LoVo (cell line): ENCODE results near the gene MRPL20.
"Not testable (repeated sequence)": the region's sequence is repeated elsewhere in the genome, so short reads cannot be mapped to it uniquely, and the experiment has no call there.

ENCODE experiments used
- DNase-seq: peaks from one replicate; pipeline ENCODE4 v3.0.0-alpha.2; 2016; ENCODE audit warnings: low spot score

The MRPL20 gene

DNA sequence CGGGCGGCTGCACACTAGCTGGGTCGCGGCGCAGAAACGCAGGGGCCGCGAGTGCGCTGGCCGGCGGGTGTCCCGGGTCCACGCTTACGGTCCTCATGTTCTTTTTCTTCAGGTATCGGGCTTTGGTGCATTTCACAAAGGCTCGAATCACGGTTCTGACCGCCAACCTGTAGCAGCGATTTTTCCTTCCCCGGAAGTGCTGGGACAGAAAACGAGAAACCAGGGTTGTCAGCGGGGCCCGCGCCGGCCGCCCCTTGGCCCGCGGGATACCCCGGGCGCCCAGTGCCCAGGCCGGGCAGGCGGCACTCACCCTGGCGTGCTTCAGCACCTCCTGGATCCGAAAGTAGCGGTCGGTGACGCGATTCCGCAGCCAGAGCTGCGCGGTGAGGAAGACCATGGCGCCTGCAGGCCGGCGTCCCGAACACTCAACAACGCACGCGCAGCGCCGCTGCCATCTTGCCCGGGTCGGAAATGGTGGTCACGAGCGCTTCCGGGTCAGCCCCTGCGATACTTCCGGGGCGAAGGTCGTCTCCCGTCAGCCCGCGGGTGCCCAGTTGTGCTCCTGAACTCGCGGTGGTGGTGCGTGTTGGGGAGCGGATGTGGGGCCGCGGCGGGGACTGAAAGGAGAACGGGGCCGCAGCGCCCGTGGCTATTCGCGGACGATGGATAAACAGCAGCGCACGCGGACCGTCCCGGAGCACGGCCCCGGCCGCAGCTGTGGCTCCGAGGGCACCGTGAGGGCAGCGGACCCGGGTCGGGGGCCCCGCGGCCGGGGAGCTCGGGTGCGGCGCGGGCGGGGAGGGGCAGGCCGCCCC is at the start of gene MRPL20:
MRPL20 (minus strand) TSS at position 473 of the 815 bp plus-strand sequence; CDS start at position 397, 76 bp downstream.
- peak; percentile 93 for DNase-seq

GRCh38 chr1:1456683-1457255 is 49.7 kb upstream of the MRPL20 start:
- DNase-seq = not testable (repeated sequence)

- DNase-seq = not testable (repeated sequence)
Observed at GRCh38 chr1:1455934-1456333, 48.8 kb upstream of the MRPL20 start.

- DNase-seq = no peak
Observed at GRCh38 chr1:1455366-1455884, 48.3 kb upstream of the MRPL20 start.

GRCh38 chr1:1454286-1455056 is 47.4 kb upstream of the MRPL20 start:
- not testable (repeated sequence) for DNase-seq

GRCh38 chr1:1452882-1453281 is 45.8 kb upstream of the MRPL20 start:
- DNase-seq = no peak

GRCh38 chr1:1452365-1452739 is 45.3 kb upstream of the MRPL20 start:
- DNase-seq = not testable (repeated sequence)

DNA sequence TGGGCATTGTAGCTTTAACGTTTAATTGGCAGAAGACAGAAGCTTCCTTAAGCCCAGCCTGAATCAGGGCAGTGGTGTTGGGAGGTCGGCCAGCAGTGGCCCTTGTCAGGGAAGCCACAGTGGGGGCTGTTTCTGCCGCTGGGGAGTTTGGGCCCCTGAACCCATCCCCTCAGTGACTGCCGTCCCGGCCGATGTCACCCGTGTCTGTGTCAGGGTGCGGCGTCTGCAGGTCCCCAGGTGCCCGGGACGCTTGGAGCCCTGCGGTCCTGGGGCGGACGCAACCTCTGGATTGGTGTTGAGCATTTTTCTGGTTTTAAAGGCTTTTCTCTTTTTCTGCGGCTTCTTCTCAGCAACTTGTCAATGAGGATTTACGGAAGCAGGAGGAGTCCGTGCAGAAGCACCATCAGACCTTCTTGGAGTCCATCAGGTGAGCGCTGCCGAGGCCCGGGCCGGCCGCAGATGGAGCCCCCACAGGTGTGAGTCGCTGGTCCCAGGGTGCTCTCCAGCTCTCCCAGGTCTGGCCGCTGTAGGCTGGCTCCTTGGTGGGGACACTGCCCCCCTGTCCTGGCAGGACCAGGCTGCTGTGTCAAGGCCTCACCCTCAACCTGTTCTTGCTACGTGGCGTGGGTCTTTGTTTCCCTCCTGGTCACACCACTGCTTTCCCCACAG is 44.7 kb upstream of the MRPL20 start:
- DNase-seq = no peak

- DNase-seq = not testable (repeated sequence)
Observed at GRCh38 chr1:1450616-1451015, 43.5 kb upstream of the MRPL20 start.

DNA sequence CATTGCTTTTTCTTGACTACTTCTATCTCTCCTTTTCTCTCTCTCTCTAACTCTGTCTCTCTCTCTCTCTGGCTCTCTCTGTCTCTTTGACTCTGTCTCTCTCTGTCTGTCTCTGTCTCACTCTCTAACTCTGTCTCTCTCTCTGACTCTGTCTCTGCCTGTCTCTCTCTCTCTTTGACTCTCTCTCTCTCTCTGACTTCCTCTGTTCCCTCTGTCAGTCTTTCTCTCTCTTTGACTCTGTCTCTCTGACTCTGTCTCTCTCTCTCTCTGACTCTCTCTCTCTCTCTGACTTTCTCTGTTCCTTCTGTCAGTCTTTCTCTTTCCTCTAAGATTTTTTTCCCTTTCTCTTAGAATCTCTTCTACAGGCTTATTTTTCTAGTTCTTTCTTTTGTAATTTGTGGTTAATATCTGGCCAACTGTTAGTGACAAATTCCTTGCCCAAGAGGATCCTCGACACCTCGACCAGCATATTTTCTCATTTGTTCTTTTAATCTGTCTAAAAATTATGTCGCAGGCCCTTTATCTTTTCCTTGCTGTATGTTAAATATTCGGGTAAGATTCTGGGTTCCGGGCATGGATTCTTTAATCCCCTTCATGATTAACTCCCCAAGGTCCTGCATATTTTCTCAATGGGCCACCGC is 42.1 kb upstream of the MRPL20 start, which contains the start of gene ATAD3C:
ATAD3C (plus strand) TSS at position 591 of the 641 bp plus-strand sequence. CDS start 995 bp downstream, outside the sequence.
- DNase-seq = no peak

DNA sequence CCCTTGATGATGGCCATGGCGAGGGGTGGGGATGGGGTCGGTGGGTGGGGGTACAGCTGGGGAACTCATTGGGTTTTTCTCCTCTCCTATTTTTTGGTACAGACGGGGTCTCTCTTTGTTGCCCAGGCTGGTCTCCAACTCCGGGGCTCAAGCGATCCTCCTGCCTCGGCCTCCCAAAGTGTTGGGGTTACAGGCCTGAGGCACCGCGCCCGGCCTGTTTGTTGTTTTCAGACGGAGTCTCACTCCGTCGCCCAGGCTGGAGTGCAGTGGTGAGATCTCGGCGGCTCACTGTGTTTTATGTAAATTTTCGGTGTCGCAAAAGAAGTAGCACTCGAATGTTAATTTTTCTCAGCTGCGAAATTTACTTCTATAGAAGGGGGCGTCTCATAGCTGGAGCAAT is 39.5 kb upstream of the MRPL20 start:
- DNase-seq = not testable (repeated sequence)

- no peak for DNase-seq
Observed at GRCh38 chr1:1442069-1442770, 35.1 kb upstream of the MRPL20 start.

GRCh38 chr1:1441002-1441888 is 34.2 kb upstream of the MRPL20 start:
- DNase-seq = no peak

GRCh38 chr1:1440262-1441001 is 33.3 kb upstream of the MRPL20 start:
- DNase-seq = no peak

- DNase-seq = no peak
Observed at GRCh38 chr1:1439546-1440261, 32.6 kb upstream of the MRPL20 start.

DNA sequence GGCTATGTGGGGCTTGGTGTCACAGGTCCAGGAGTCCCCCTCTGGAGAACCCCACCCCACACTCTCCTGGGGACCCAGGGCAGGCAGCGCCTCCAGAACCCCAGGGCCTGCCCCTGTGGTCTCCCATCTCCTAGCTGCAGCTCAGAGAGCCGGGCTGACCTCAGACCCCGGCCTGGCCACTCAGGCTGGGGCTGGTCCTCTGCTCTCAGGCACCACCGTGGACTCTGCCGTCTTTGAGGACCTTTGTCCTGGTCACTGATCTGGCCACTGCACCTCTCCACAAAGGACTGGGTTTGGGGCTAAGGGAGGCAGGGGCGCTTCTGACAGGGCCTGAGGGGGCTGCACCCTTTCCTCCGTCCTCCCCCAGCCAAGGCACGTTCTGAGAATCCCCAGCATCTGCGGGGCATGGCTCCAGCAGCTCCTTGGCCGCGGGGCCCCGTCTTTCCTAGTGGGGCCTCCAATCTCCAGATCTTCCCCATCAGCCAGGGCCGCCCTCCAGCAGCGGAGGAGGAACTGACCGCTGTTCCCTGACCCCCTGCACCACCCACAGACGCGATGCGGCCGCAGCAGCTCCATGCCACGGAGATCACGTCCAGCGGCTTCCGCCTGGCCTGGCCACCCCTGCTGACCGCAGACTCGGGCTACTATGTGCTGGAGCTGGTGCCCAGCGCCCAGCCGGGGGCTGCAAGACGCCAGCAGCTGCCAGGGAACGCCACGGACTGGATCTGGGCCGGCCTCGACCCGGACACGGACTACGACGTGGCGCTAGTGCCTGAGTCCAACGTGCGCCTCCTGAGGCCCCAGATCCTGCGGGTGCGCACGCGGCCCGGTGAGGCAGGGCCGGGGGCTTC is 31.7 kb upstream of the MRPL20 start:
- DNase-seq = no peak

DNA sequence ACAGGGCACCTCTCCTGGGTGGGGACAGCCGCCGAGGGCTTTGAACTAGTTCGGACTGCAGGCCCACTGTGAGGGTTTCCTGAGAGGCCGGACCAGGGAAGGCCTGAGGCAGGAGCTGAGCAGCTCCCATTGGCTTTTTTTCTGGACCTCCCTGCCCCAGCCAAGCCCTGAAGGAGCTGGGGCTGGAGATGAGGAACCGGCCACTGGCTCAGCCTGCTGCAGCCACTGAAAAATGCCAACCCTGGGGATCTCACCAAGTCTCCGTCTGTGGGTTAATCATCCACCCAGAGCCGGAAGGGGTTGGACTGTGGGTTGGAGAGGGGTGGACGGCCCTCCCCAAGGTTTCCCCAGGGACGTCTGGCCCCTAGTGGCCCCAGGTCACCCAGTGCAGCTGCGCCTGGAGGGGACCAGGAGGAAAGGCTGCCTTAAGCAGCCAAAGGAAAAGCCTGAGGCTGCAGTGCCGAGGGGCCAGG is 30.8 kb upstream of the MRPL20 start:
- DNase-seq = no peak
